Measurements from ENCODE around the gene NDUFS4. TPM values are rescaled to one million over a fixed set of nuclear protein-coding genes. Genes with fewer than 3 reads are reported as not detected.

Gene NDUFS4
- total and polyA plus RNA-seq, 9 of the 15 experiments (the other 6 are each of a cell fraction or from before 2014, with no cell fraction given), result 68.7 to 313 (median 113) TPM

DNA sequence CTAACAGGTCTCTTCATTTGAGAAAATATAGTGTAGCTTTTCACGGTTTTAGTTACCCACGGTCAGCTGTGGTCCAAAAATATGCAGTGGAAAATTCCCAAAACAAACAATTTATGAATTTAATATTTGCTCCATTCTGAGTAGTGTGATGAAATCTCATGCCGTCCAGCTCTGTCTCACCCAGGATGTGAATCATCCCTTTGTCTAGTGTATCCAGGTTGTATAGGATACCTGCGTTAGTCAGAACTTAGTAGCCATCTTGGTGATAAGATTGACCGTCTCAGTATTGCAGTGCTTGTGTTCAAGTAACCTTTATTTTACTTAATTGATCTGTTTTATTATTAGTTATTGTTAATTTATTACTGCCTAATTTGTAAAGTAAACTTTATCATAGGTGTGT is 41.1 kb downstream of the NDUFS4 start (continued):
- TF ChIP-seq, protein P1, sequence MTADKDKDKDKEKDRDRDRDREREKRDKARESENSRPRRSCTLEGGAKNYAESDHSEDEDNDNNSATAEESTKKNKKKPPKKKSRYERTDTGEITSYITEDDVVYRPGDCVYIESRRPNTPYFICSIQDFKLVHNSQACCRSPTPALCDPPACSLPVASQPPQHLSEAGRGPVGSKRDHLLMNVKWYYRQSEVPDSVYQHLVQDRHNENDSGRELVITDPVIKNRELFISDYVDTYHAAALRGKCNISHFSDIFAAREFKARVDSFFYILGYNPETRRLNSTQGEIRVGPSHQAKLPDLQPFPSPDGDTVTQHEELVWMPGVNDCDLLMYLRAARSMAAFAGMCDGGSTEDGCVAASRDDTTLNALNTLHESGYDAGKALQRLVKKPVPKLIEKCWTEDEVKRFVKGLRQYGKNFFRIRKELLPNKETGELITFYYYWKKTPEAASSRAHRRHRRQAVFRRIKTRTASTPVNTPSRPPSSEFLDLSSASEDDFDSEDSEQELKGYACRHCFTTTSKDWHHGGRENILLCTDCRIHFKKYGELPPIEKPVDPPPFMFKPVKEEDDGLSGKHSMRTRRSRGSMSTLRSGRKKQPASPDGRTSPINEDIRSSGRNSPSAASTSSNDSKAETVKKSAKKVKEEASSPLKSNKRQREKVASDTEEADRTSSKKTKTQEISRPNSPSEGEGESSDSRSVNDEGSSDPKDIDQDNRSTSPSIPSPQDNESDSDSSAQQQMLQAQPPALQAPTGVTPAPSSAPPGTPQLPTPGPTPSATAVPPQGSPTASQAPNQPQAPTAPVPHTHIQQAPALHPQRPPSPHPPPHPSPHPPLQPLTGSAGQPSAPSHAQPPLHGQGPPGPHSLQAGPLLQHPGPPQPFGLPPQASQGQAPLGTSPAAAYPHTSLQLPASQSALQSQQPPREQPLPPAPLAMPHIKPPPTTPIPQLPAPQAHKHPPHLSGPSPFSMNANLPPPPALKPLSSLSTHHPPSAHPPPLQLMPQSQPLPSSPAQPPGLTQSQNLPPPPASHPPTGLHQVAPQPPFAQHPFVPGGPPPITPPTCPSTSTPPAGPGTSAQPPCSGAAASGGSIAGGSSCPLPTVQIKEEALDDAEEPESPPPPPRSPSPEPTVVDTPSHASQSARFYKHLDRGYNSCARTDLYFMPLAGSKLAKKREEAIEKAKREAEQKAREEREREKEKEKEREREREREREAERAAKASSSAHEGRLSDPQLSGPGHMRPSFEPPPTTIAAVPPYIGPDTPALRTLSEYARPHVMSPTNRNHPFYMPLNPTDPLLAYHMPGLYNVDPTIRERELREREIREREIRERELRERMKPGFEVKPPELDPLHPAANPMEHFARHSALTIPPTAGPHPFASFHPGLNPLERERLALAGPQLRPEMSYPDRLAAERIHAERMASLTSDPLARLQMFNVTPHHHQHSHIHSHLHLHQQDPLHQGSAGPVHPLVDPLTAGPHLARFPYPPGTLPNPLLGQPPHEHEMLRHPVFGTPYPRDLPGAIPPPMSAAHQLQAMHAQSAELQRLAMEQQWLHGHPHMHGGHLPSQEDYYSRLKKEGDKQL (CRISPR knock-in tag; IDR thresholded peaks at IDR 0.05; ENCODE audit: borderline replicate concordance), result no peak
- TF ChIP-seq SIRT6 (IDR thresholded peaks at IDR 0.05; ENCODE audit: low read depth, low read length) (no peak), ZNF3 (CRISPR knock-in tag; IDR thresholded peaks at IDR 0.05) (no peak)

DNA sequence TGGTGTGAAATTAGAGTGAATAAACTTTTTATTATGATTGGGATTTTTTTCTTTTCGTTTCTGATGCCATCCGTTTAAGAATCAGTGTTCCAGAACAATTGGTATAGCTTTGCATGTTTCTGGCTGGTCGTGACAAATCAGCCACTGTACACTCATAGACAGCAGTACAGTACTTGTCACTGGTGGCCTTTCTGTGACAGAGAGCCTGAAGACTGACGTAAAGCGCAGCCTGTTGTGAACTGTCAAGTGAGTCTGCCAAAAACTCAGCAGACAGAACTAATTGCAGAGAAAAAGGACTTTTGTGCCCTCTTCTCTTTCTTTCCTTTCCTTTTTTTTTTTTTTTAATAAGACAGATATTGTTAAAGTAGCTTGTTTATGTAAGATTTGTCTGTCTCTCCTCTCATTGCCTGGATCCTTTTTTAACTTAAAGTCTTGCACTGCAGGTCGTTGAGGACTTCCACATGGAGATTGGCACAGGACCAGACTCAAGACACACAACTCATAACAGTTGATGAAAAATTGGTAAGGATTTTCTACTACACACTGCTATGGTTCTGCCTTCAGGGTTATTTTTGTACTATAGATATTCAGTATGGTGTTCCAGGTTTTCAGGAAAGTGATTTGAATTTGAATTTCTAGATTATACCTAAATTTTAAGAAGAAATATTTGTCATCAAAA is 42.7 kb downstream of the NDUFS4 start:
- POLR2A ChIA-PET, result no interaction called here
- Histone ChIP-seq H3K9me1 (ENCODE audit: control insufficient read depth, insufficient read depth, low read length) (no peaks in the 10 kb centered on the region), H2AFZ (ENCODE audit: low read depth, low read length) (no peak overlapping the region), H3K4me3 (no peak overlapping the region), H3K79me2 (ENCODE audit: control insufficient read depth, insufficient read depth, low read length) (peaks cover 11% of the 10 kb centered on the region; the same call in 2 of the 3 replicates), H4K20me1 (replicated peaks; ENCODE audit: control insufficient read depth, insufficient read depth, low read length) (no peaks in the 10 kb centered on the region), H3K27ac (ENCODE audit: extremely low read depth, low read depth, low read length) (no peak overlapping the region), H3K4me1 (replicated peaks in 1 of 2; ENCODE audit: control insufficient read depth in 2 of 2, insufficient read depth in 2 of 2, low read length in 2 of 2) (no peaks in the 10 kb centered on the region), H3K27me3 (ENCODE audit: control insufficient read depth in 2 of 2, insufficient read depth in 2 of 2, low read length in 2 of 2) (no peaks in the 10 kb centered on the region), H3K9ac (ENCODE audit: insufficient read depth in 1 of 2, low read depth in 2 of 2, low read length in 2 of 2) (no peak overlapping the region), H3K4me2 (ENCODE audit: insufficient read depth, low read length) (no peak overlapping the region), H3K36me3 (ENCODE audit: control insufficient read depth, insufficient read depth, low read length) (peaks cover 10% of the 10 kb centered on the region; the same call in 1 of the 3 replicates), H3K9me3 (replicated peaks; ENCODE audit: control insufficient read depth, insufficient read depth, low read depth, low read length) (no peaks in the 10 kb centered on the region)
- FAIRE-seq (no peak), ATAC-seq (no peak), DNase-seq (ENCODE audit: extremely low read depth in 1 of 4, low spot score in 3 of 4) (no peak)
- in situ Hi-C loops (cut with MboI), result no loop called here
- intact Hi-C loops (cut with micrococcal nuclease), result no loop called here
- CTCF ChIA-PET (ENCODE audit: low intra/inter-chr PET ratio), result no interaction called here
- TF ChIP-seq TAL1 (IDR thresholded peaks at IDR 0.05) (no peak), CSDE1 (IDR thresholded peaks at IDR 0.05) (no peak), ZNF436 (CRISPR knock-in tag; IDR thresholded peaks at IDR 0.05) (no peak), CHD2 (IDR thresholded peaks at IDR 0.05; ENCODE audit: low read depth, low read length) (no peak)
- 61% methylated on average over 6 of the region's 6 CpGs for WGBS (ENCODE audit: insufficient coverage, low coverage, missing lambda C conversion rate)
- no TSS peak for BruUV-seq (replicated peaks)
